Kidney (tissue), 14 donors: ENCODE measurements around the gene P2RX2. TPM values are rescaled to one million over a fixed set of nuclear protein-coding genes. Genes with fewer than 3 reads are reported as not detected.

ENCODE experiments used
- DNase-seq, 5 donors: peaks; one replicate each; pipeline ENCODE4 v3.0.0-alpha.2; 2013 to 2020
- FAIRE-seq: peaks from 2 replicates; lab custom pipeline; 2012; peaks lifted over from hg19 to GRCh38; lab: Jason Lieb, UNC
- H3K27ac ChIP-seq, 2 donors: one replicate each; pipeline ENCODE4 v1.7.0; 2013; ENCODE audit warnings: low read depth in 2 of 2, low read length in 2 of 2, inconsistent platforms in 1 of 2
- H3K27me3 ChIP-seq: one replicate; pipeline ENCODE4 v1.7.1; 2013; ENCODE audit warnings: low read length, inconsistent platforms; ENCODE audit not compliant: control insufficient read depth, insufficient read depth
- H3K36me3 ChIP-seq, 3 donors: one replicate each; pipeline versions ENCODE4 v1.7.0 to v1.7.1; 2013; ENCODE audit warnings: low read length in 3 of 3, control low read depth in 1 of 3, inconsistent platforms in 1 of 3; ENCODE audit not compliant: insufficient read depth in 3 of 3, control insufficient read depth in 2 of 3
- H3K4me1 ChIP-seq, 3 donors: one replicate each; pipeline versions ENCODE4 v1.7.0 to v1.7.1; 2013; ENCODE audit warnings: low read length in 3 of 3, inconsistent platforms in 1 of 3, low read depth in 1 of 3; ENCODE audit not compliant: control insufficient read depth in 2 of 3, insufficient read depth in 2 of 3
- H3K4me3 ChIP-seq, 3 donors: one replicate each; pipeline versions ENCODE4 v1.7.0 to v1.8.1; 2013; ENCODE audit warnings: low read length in 3 of 3, control low read depth in 1 of 3, inconsistent platforms in 1 of 3
- H3K9ac ChIP-seq, 3 donors: one replicate each; pipeline versions ENCODE4 v1.7.0 to v1.7.1; 2013; ENCODE audit warnings: low read length in 3 of 3, control low read depth in 1 of 3, inconsistent platforms in 1 of 3
- H3K9me3 ChIP-seq, 3 donors: one replicate each; pipeline versions ENCODE4 v1.7.0 to v1.7.1; 2013; ENCODE audit warnings: low read length in 3 of 3, control low read depth in 1 of 3, inconsistent platforms in 1 of 3; ENCODE audit not compliant: control insufficient read depth in 2 of 3, insufficient read depth in 1 of 3
- CTCF ChIP-seq: IDR thresholded peaks from 3 replicates; pipeline ENCODE4 v1.5.1; 2012; ENCODE audit warnings: mild to moderate bottlenecking, moderate library complexity, borderline replicate concordance; ENCODE audit not compliant: insufficient read depth; ENCODE audit errors: extremely low read depth
- intact Hi-C: fragments of 100-400 bp; cut with DNase I; formaldehyde crosslinking; loops from one replicate; pipeline ENCODE4 v1.11.1; 2022
- microRNA-seq: library from miRNA; unstranded; fragments of <30 nt; microRNA quantifications from one replicate; pipeline ENCODE4 v1.2.0, GENCODE V29; 2020
- polyA plus RNA-seq: library from polyadenylated mRNA; stranded (reverse); fragments of 350-450 nt; fragmentation: Illumina TruSeq; extraction: RNeasy Lipid Tissue Mini Kit (QIAGEN cat#74804); gene quantifications from one replicate; pipeline ENCODE4 v1.2.3, GENCODE V29; 2014; ENCODE audit warnings: low read depth, low replicate concordance; ENCODE audit not compliant: insufficient read depth
- total RNA-seq: library from RNA; stranded (reverse); fragmentation: NEBNext Ultra II Directional; extraction: Animal tissue kit (Norgen Biotek cat#: 25700); gene quantifications from one replicate; pipeline ENCODE4 v1.2.1, GENCODE V29; 2021
- donor health status: control.
- donor health status: control.
- donor health status: control.
- donor health status: control.
- donor health status: control.
- donor health status: DM: yes; HTN: yes; CAD: no.
- donor health status: Normal renal cell carcinoma (clear cell type).

P2RX2 gene
- total and polyA plus RNA-seq, 2 donors from 2014 or later, result 0.19 to 0.37 TPM

GRCh38 chr12:132669166-132669879 is 50.7 kb downstream of the P2RX2 start:
- Histone ChIP-seq H3K36me3 (peaks cover 8 to 23% (median 9%) of the 10 kb centered on the region in 3 donors), H3K27ac (no peak overlapping the region), H3K4me1 (no peaks in the 10 kb centered on the region), H3K9ac (no peak overlapping the region), H3K4me3 (no peak overlapping the region), H3K9me3 (no peaks in the 10 kb centered on the region), H3K27me3 (no peaks in the 10 kb centered on the region)
- no peak for TF ChIP-seq CTCF
- DNase-seq, result no peak
- intact Hi-C loops, result no loop called here
- FAIRE-seq, result no peak

Small RNAs within 50 kb of the gene (microRNA-seq; reads per million reads assigned to microRNA genes)
- not detected for gene MIR6763

Other genes starting within 250 kb of the P2RX2 start
- 44.7 TPM for gene FBRSL1, start 128.6 kb upstream of the P2RX2 start, total RNA-seq
- 23.8 TPM for gene FBRSL1, start 128.6 kb upstream of the P2RX2 start, polyA plus RNA-seq
- gene LRCOL1, start 8.2 kb upstream of the P2RX2 start, total RNA-seq, result 1.8 TPM
- gene LRCOL1, start 8.2 kb upstream of the P2RX2 start, polyA plus RNA-seq, result 1.0 TPM
- 23.0 TPM for gene POLE, start 68.6 kb downstream of the P2RX2 start, total RNA-seq
- 5.3 TPM for gene POLE, start 68.6 kb downstream of the P2RX2 start, polyA plus RNA-seq
- gene PXMP2, start 68.8 kb downstream of the P2RX2 start, total RNA-seq, result 23.4 TPM
- gene PXMP2, start 68.8 kb downstream of the P2RX2 start, polyA plus RNA-seq, result 90.9 TPM
- 33.5 TPM for gene PGAM5, start 92.1 kb downstream of the P2RX2 start, total RNA-seq
- 19.4 TPM for gene PGAM5, start 92.1 kb downstream of the P2RX2 start, polyA plus RNA-seq
- 57.3 TPM for gene ANKLE2, start 143.1 kb downstream of the P2RX2 start, total RNA-seq
- 14.6 TPM for gene ANKLE2, start 143.1 kb downstream of the P2RX2 start, polyA plus RNA-seq
- gene GOLGA3, start 210.1 kb downstream of the P2RX2 start, total RNA-seq, result 53.0 TPM
- gene GOLGA3, start 210.1 kb downstream of the P2RX2 start, polyA plus RNA-seq, result 7.7 TPM